GM18951 (cell line): Measurements from ENCODE around the gene ATXN2L.

Experiments used
- POLR2A ChIP-seq: IDR thresholded peaks from 4 replicates; pipeline ENCODE4 v1.6.1; 2011; ENCODE audit warnings: mild to moderate bottlenecking; ENCODE audit not compliant: insufficient read length, insufficient read depth; ENCODE audit errors: extremely low read depth
- in situ Hi-C: fragments of 300-500 bp; cut with MboI; formaldehyde crosslinking; loops from one replicate; pipeline ENCODE4 v1.12.0; 2022; ENCODE audit warnings: low sequenced_read_pairs, mixed read lengths, inconsistent platforms; ENCODE audit not compliant: unreplicated experiment

Gene ATXN2L

GRCh38 chr16:28882551-28883160, 59.9 kb downstream of the ATXN2L start:
- in situ Hi-C loops, result no loop called here
- no peak for TF ChIP-seq POLR2A

- in situ Hi-C loops, result no loop called here
- TF ChIP-seq POLR2A, result no peak
Measured at GRCh38 chr16:28883221-28883996, 60.6 kb downstream of the ATXN2L start.

GRCh38 chr16:28884045-28884444, 61.2 kb downstream of the ATXN2L start:
- in situ Hi-C loops, result no loop called here
- no peak for TF ChIP-seq POLR2A
